Neural progenitor cell (in vitro differentiated cells): ENCODE results near the gene PMFBP1. TPM values are rescaled to one million over a fixed set of nuclear protein-coding genes. Genes with fewer than 3 reads are reported as not detected.
A peak's percentile ranks its signal among the peaks of the same experiment; 100 is the strongest.

Experiments
- DNase-seq: peaks from one replicate; pipeline ENCODE4 v3.0.0-alpha.2; 2016; ENCODE audit warnings: low spot score
- H2AFZ ChIP-seq: fragments of 200-600 bp; sonication (generic); replicated peaks from 2 replicates; pipeline ENCODE4 v1.6.1; 2016; ENCODE audit warnings: antibody characterized with exemption
- H3F3A ChIP-seq: fragments of 200-600 bp; sonication (generic); 2 replicates; pipeline ENCODE4 v1.6.1; 2016; ENCODE audit warnings: antibody characterized with exemption, low read depth
- H3K27ac ChIP-seq: fragments of 200-600 bp; sonication (generic); 2 replicates; pipeline ENCODE4 v1.5.1; 2016; ENCODE audit warnings: mild to moderate bottlenecking
- H3K27me3 ChIP-seq: fragments of 200-600 bp; sonication (generic); 2 replicates; pipeline ENCODE4 v1.6.1; 2016; ENCODE audit warnings: mild to moderate bottlenecking, moderate library complexity
- H3K36me3 ChIP-seq: fragments of 200-600 bp; sonication (generic); 2 replicates; pipeline ENCODE4 v1.5.1; 2016
- H3K4me1 ChIP-seq: fragments of 200-600 bp; sonication (generic); 2 replicates; pipeline ENCODE4 v1.6.1; 2016; ENCODE audit warnings: mixed run types
- H3K4me2 ChIP-seq: fragments of 200-600 bp; sonication (generic); 2 replicates; pipeline ENCODE4 v1.6.1; 2016
- H3K4me3 ChIP-seq: fragments of 200-600 bp; sonication (generic); 2 replicates; pipeline ENCODE4 v1.5.1; 2016
- H3K79me2 ChIP-seq: fragments of 200-600 bp; sonication (generic); 2 replicates; pipeline ENCODE4 v1.6.1; 2016; ENCODE audit warnings: low read depth
- H3K9ac ChIP-seq: fragments of 200-600 bp; sonication (generic); 2 replicates; pipeline ENCODE4 v1.6.1; 2016
- H3K9me3 ChIP-seq: fragments of 200-600 bp; sonication (generic); 2 replicates; pipeline ENCODE4 v1.5.1; 2016; ENCODE audit warnings: low read depth
- H4K20me1 ChIP-seq: fragments of 200-600 bp; sonication (generic); 2 replicates; pipeline ENCODE4 v1.6.1; 2016; ENCODE audit warnings: low read depth
- H3K27ac Mint-ChIP-seq: 3 replicates; pipeline ENCODE4 v1.8.0; 2021; ENCODE audit warnings: mixed read lengths
- H3K27me3 Mint-ChIP-seq: 2 replicates; pipeline ENCODE4 v1.8.0; 2022; ENCODE audit warnings: low read depth, mild to moderate bottlenecking, inconsistent platforms, moderate library complexity, mixed read lengths; ENCODE audit not compliant: insufficient read depth
- H3K36me3 Mint-ChIP-seq: 3 replicates; pipeline ENCODE4 v1.8.0; 2021; ENCODE audit warnings: mixed read lengths
- H3K4me1 Mint-ChIP-seq: 3 replicates; pipeline ENCODE4 v1.8.0; 2021; ENCODE audit warnings: mixed read lengths
- H3K4me3 Mint-ChIP-seq: 3 replicates; pipeline ENCODE4 v1.8.0; 2021; ENCODE audit warnings: mild to moderate bottlenecking, moderate library complexity, mixed read lengths
- H3K9me3 Mint-ChIP-seq: 3 replicates; pipeline ENCODE4 v1.8.0; 2020; ENCODE audit warnings: mixed read lengths
- CTCF ChIP-seq: fragments of 200-600 bp; sonication (generic); IDR thresholded peaks from 2 replicates; pipeline ENCODE4 v1.5.1; 2017; ENCODE audit warnings: antibody characterized with exemption, mild to moderate bottlenecking
- EZH2 ChIP-seq: fragments of 200-600 bp; sonication (generic); IDR thresholded peaks from 2 replicates; pipeline ENCODE4 v1.6.1; 2017; ENCODE audit warnings: antibody characterized with exemption, mild to moderate bottlenecking, moderate library complexity
- EZH2phosphoT487 ChIP-seq: fragments of 200-600 bp; sonication (generic); IDR thresholded peaks from 2 replicates; pipeline ENCODE4 v1.6.1; 2017; ENCODE audit warnings: antibody characterized with exemption
- total RNA-seq: library from RNA; depleted of rRNA; stranded (reverse); fragments of >200 nt; gene quantifications from 2 replicates; pipeline ENCODE4 v1.2.3, GENCODE V29; 2015; ENCODE audit warnings: low replicate concordance

The PMFBP1 gene
- total RNA-seq, 1 donor from 2014 or later, result 12.8 TPM

- no peak overlapping the region for H3K4me2 ChIP-seq
- H3K36me3 ChIP-seq, result no peaks in the 10 kb centered on the region
- no peaks in the 10 kb centered on the region for H3K79me2 ChIP-seq
- H3K27ac ChIP-seq, result no peak overlapping the region
- Mint-ChIP-seq H3K9me3 (no peaks in the 10 kb centered on the region), H3K36me3 (no peaks in the 10 kb centered on the region), H3K4me1 (peaks cover 6% of the 10 kb centered on the region), H3K4me3 (no peak overlapping the region), H3K27ac (no peak overlapping the region), H3K27me3 (peaks cover 2% of the 10 kb centered on the region)
- no peak overlapping the region for H3K9ac ChIP-seq
- no peak for TF ChIP-seq CTCF
- no peak for TF ChIP-seq EZH2
- no peak for TF ChIP-seq EZH2phosphoT487
- H3K4me3 ChIP-seq, result no peak overlapping the region
- no peak for DNase-seq
- peaks cover 20% of the 10 kb centered on the region for H3K4me1 ChIP-seq
- peak overlapping the region; percentile 93 for H2AFZ ChIP-seq
- no peaks in the 10 kb centered on the region for H3K9me3 ChIP-seq
- peaks cover 12% of the 10 kb centered on the region for H3F3A ChIP-seq
- H3K27me3 ChIP-seq, result no peaks in the 10 kb centered on the region
- H4K20me1 ChIP-seq, result no peaks in the 10 kb centered on the region
Observed at GRCh38 chr16:72073560-72074230, 98.3 kb downstream of the PMFBP1 start.

GRCh38 chr16:72072514-72073342, 99.2 kb downstream of the PMFBP1 start:
- no peak overlapping the region for H3K4me3 Mint-ChIP-seq
- no peaks in the 10 kb centered on the region for H3K9me3 Mint-ChIP-seq
- no peak overlapping the region for H3K9ac ChIP-seq
- peaks cover 2% of the 10 kb centered on the region for H3K27me3 Mint-ChIP-seq
- peak overlapping the region; percentile 69 for H3K27ac ChIP-seq
- H3K4me2 ChIP-seq, result peak overlapping the region; percentile 65
- H3K36me3 ChIP-seq, result no peaks in the 10 kb centered on the region
- no peaks in the 10 kb centered on the region for H3K36me3 Mint-ChIP-seq
- no peaks in the 10 kb centered on the region for H3K9me3 ChIP-seq
- H3K4me1 ChIP-seq, result peaks cover 20% of the 10 kb centered on the region
- no peaks in the 10 kb centered on the region for H4K20me1 ChIP-seq
- TF ChIP-seq CTCF, result no peak
- no peak for TF ChIP-seq EZH2
- TF ChIP-seq EZH2phosphoT487, result no peak
- peak overlapping the region; percentile 25 for H3K27ac Mint-ChIP-seq
- no peaks in the 10 kb centered on the region for H3K79me2 ChIP-seq
- peak; percentile 74 for DNase-seq
- H2AFZ ChIP-seq, result peak overlapping the region; percentile 93
- no peaks in the 10 kb centered on the region for H3K27me3 ChIP-seq
- no peak overlapping the region for H3K4me3 ChIP-seq
- H3F3A ChIP-seq, result peaks cover 12% of the 10 kb centered on the region
- peaks cover 6% of the 10 kb centered on the region for H3K4me1 Mint-ChIP-seq

Other genes starting within 250 kb of the PMFBP1 start
- 0.03 and 0.04 TPM in 2 replicates for gene PKD1L3, start 171.8 kb downstream of the PMFBP1 start, total RNA-seq
- 7.2 and 12.1 TPM in 2 replicates for gene DHODH, start 163.4 kb downstream of the PMFBP1 start, total RNA-seq
- gene HP, start 117.7 kb downstream of the PMFBP1 start, total RNA-seq, result not detected in 2 replicates
- gene HPR, start 108.9 kb downstream of the PMFBP1 start, total RNA-seq, result 0.37 TPM in 1 of 2 replicates, not detected in the other
- 12.0 and 23.4 TPM in 2 replicates for gene TXNL4B, start 78.5 kb downstream of the PMFBP1 start, total RNA-seq
- 31.6 and 53.2 TPM in 2 replicates for gene DHX38, start 78.3 kb downstream of the PMFBP1 start, total RNA-seq